ENCODE results near the gene STK26.

The STK26 gene

GRCh38 chrX:132033166-132033565 is 10.1 kb downstream of the STK26 start:
- TF ChIP-seq, protein P1, sequence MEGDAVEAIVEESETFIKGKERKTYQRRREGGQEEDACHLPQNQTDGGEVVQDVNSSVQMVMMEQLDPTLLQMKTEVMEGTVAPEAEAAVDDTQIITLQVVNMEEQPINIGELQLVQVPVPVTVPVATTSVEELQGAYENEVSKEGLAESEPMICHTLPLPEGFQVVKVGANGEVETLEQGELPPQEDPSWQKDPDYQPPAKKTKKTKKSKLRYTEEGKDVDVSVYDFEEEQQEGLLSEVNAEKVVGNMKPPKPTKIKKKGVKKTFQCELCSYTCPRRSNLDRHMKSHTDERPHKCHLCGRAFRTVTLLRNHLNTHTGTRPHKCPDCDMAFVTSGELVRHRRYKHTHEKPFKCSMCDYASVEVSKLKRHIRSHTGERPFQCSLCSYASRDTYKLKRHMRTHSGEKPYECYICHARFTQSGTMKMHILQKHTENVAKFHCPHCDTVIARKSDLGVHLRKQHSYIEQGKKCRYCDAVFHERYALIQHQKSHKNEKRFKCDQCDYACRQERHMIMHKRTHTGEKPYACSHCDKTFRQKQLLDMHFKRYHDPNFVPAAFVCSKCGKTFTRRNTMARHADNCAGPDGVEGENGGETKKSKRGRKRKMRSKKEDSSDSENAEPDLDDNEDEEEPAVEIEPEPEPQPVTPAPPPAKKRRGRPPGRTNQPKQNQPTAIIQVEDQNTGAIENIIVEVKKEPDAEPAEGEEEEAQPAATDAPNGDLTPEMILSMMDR (IDR thresholded peaks at IDR 0.05; ENCODE audit: control insufficient read depth, extremely low read depth, insufficient read depth): no peak
- no peak for DNase-seq (ENCODE audit: low read depth)
- no peak overlapping the region for H3K4me3 ChIP-seq (ENCODE audit: low read depth, low read length)

DNA sequence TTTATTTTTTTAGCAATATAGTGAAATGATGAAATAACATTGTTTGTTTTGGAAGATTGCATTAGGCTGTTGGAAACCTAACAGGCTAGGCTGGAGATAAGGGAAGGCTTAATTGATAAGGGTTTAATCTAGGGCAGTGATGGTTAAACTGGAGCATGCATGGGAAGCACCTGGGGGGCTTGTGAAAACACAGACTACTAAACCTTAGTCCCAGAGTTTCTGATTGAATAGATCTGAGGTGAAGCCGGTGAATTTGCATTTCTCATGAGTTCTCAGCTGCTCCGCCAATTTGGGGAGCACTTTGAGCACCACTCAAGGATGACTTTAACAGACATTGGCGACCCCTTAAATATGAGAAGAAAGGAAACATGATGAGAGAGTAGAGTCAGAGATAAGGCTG is 11.5 kb downstream of the STK26 start:
- no peak overlapping the region for H3K4me3 ChIP-seq (ENCODE audit: low read depth, low read length)
- TF ChIP-seq, protein P1 (IDR thresholded peaks at IDR 0.05; ENCODE audit: control insufficient read depth, extremely low read depth, insufficient read depth): no peak
- no peak for DNase-seq (ENCODE audit: low read depth)

DNA sequence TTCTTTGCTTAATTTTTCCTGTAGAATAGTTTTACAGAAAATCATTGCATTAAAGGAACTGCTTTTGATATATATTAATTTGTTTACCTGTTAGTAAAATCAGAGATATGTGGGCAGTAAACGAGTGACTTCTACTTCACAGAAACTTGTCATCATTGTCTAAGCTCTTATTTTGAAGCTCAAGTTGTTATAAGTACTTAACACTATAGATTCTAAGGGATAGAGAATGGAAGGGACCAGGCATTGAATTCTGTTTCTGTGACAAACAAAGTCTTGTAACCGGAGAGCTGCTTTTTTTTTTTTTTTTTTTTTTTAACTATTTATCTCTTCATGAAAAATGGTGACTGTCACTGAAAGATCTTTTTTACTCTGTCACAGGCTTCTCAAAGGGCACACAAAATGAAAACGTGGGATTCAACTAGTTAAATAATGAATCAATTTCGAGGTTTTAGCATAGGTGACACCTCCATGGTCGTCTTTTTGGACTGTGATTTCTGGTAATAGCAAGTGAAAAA is 14.4 kb downstream of the STK26 start:
- H3K4me3 ChIP-seq (ENCODE audit: low read depth, low read length): no peak overlapping the region
- TF ChIP-seq, protein P1 (IDR thresholded peaks at IDR 0.05; ENCODE audit: control insufficient read depth, extremely low read depth, insufficient read depth): no peak
- DNase-seq (ENCODE audit: low read depth): no peak

GRCh38 chrX:132040066-132040465 is 17.0 kb downstream of the STK26 start:
- DNase-seq (ENCODE audit: low read depth): no peak
- TF ChIP-seq, protein P1 (IDR thresholded peaks at IDR 0.05; ENCODE audit: control insufficient read depth, extremely low read depth, insufficient read depth): no peak
- H3K4me3 ChIP-seq (ENCODE audit: low read depth, low read length): no peak overlapping the region

- no peak overlapping the region for H3K4me3 ChIP-seq (ENCODE audit: low read depth, low read length)
- DNase-seq (ENCODE audit: low read depth): no peak
- TF ChIP-seq, protein P1 (IDR thresholded peaks at IDR 0.05; ENCODE audit: control insufficient read depth, extremely low read depth, insufficient read depth): no peak
Measured at GRCh38 chrX:132041015-132041414, 17.9 kb downstream of the STK26 start.

DNA sequence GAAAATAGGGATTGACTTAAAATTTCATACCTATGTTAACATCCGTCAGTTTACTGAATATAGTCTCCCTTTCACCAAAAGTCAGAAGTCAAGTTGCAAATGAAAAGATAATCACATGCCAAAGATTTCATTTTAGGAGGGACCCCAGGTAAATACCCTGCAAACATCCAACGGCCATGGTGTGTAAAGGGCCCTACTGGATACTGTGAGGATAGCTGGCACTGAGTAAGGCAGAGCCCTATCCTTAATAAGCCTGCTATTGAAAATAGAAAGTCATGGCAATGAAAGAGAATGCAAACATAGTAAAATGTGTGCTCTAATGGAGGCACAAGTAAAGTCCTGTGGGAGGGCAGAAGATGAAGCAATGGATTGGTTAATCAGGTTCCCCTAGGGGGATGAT is 20.9 kb downstream of the STK26 start:
- H3K4me3 ChIP-seq (ENCODE audit: low read depth, low read length): no peak overlapping the region
- TF ChIP-seq, protein P1 (IDR thresholded peaks at IDR 0.05; ENCODE audit: control insufficient read depth, extremely low read depth, insufficient read depth): no peak
- no peak for DNase-seq (ENCODE audit: low read depth)

- TF ChIP-seq, protein P1 (IDR thresholded peaks at IDR 0.05; ENCODE audit: control insufficient read depth, extremely low read depth, insufficient read depth): no peak
- DNase-seq (ENCODE audit: low read depth): no peak
- no peak overlapping the region for H3K4me3 ChIP-seq (ENCODE audit: low read depth, low read length)
Measured at GRCh38 chrX:132044953-132045352, 21.9 kb downstream of the STK26 start.

All from LNCaP clone FGC (cell line).